ENCODE measurements around the gene TENT5C.

TENT5C gene

DNA sequence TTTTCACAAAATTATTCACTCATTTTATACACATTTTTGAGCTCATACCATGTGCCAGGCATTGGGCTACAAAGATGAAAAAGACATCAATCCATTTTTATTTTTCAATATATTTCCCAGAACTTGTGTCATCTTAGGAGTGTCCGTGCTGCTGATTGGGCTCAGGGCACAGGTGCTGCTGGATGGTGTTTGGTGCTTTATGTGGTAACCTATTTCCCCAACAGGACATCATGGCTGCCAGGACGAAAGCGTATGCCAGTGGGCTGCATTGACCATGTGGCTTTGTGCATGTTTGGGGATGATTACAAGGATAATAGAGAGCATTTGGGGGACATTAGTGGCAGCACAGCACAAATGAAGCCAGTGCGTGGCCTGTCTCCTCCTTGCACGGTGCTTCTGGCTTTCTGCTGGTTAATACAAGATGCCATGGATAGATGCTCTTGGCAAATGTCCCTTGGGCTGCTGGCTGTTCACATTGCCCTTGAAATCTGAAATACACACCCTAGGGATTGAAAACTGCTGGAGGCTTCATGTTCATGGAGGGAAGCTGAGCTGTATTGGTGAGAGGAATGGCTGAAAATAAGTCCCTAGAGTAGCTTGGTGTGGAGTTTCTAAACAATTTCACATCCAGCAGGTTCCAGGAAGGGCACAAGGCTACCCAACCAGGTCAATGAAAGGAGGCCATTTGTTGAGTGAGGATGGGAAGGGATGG lies 52.3 kb downstream of the TENT5C start:
- DNase-seq = no peak

DNA sequence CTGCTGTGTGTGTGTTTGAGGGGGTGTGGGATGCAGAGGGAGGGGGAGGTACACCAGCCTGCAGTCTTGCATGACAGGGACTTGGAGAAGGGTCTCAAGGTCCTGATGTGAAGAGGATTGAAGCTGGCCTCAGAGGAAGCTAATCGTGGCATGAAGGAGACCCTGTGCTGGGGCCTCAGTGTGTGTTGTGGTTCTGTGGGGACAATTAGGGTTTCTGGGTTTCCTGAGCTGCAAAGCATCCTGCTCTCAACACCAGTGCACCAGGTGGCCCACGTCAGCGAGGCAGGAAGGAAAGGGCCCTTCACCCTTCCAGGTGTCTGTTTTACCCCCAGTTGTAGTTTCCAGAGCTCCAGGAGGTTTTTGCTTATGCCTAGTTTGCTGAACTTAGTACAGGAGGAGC lies 52.8 kb downstream of the TENT5C start:
- DNase-seq = no peak

DNA sequence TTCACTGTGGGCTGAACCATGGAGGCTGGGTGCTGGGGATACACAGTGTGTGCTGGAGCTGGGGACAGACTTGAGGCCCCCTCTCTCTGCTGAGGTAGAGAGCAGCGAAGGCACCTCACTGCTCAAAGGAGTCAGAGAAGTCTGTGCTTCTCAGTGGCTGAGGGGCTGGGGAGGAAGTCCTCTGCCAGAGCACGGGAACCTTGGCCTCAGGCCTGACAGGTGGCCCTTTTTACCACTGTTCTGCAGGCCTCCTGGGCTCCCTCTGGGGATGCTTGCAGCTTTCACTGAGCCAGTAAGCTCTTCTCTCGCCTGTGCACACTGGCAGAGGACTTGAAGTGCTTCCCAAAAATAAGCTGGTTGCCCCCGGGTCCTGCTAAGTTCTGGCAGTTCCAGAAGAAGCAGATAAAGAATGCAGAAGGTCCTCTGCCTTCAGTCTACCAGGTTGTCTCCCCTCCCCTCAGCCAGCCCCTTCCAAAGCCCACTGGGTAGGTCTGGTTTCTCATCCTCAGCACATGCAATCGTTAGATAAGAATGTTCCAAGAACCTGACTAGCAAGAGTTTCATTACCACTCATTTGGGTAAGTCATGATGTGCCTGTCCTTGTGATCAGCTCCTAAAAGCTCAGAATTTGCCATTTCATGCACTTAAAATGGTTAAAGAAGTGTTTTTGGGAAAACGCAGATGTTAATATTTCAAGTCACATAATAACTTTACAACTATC lies 53.9 kb downstream of the TENT5C start:
- no peak for DNase-seq

DNA sequence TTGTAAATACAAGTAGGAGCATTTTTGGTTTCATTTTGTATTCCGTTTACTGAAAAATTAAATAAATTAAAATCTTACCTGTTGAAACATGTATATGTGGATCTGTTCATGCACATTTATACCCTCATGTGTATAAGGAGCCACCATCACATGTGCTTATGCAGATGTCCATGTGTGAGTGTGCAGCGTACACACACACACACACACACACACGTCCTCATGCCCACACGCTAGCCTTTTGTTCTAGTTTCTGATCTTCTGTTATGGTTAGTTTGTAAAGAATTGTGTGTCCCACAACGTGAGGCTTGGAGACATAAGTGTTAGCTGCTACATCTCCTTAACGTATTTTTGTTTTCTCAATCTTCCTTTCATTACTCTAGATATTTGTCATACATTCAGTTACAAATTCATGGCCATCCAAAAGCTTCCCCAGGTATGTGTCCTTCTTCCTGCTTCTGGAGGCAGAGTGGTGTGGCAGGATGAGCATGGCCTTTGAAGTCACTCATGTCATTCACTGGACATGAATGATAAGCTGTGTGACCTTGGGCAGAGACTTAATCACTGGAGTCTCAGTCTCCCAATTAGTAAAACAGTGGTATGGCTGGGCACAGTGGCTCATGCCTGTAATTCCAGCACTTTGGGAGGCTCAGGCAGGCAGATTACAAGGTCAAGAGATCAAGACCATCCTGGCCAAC lies 54.6 kb downstream of the TENT5C start:
- no peak for DNase-seq

DNA sequence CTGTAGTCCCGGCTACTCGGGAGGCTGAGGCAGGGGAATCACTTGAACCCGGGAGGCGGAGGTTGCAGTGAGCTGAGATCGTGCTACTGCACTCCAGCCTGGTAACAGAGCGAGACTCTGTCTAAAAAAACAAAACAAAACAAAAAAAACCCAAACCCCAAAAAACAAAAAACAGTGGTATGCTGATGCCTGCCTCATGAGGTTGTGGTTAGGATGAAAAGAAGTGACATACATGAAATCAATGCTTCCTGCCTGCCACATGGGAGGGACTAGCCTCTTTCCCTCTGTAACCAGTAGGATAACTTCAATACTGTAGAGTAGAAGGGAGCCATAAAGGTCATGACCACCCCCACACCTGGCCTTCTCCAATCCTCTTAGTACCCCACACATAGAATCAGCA lies 55.2 kb downstream of the TENT5C start:
- no peak for DNase-seq

DNA sequence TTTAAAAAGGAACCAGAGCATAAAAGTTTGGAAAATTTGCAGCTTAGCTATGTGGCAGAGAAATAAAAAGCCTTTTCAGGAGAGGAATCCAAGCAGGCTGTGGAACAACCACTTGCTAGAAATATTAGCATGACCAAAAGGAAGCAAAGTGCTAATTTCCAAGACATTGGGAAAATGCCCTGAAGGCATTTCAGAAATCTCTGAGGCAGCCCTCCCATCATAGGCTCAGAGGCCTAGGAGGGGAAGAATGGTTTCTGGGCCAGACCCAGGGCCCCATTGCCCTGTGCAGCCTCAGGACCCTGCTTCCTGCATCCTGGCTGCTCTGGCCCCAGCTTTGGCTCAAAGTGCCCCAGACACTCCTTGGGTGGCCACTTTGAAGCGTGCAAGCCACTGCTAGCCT lies 56.8 kb downstream of the TENT5C start:
- DNase-seq = no peak

DNA sequence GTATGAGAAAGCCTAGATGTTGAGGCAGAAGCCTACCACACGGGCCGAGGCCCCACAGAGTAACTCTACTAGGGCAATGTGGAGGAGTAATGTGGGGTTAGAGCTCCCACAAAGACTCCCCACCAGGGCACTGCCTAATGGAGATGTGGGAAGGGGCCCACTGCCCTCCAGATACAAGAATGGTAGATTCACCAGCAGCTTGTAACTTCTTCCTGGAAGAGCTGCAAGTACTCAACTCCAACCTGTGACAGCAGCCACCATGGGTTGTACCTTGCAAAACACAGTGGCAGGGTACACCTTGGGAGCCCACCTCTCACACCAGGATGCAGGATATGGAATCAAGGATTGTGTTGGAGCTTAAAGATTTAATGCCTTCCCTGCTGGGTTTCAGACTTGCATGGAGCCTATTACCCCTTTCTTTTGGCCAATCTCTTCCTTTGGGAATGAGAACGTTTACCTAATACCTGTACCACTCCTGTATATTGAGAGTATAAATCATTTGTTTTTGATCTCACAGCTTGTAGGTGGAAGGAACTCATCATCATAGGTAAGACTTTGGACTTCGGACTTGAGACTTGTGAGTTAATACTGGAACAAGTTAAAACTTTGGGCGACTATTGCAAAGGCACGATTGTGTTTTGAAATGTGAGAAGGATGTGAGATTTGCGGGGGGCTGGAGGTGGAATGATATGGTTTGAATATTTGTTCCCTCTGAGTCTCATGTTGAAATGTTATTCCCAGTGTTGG lies 57.5 kb downstream of the TENT5C start:
- DNase-seq = no peak

DNA sequence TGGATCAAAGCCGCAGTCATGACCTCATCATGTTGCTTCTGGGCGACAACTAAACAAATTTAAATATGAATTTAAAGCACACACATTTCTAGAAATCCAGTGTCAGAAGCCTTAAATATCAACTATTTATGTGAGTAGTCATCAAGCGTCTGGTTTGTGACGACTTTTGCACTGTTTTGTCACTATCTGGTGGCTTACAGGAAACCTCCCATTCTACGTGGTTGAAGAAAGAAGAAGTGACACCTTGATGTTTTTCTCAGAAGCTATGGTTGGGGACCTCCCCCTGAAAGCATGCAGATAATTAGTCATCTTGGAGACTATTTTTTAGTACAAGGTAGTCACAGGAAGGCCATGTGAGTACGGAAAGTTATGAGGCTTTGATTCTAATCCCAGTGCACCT lies 58.5 kb downstream of the TENT5C start:
- DNase-seq = peak in 1 of 2 donors; percentile 42

DNA sequence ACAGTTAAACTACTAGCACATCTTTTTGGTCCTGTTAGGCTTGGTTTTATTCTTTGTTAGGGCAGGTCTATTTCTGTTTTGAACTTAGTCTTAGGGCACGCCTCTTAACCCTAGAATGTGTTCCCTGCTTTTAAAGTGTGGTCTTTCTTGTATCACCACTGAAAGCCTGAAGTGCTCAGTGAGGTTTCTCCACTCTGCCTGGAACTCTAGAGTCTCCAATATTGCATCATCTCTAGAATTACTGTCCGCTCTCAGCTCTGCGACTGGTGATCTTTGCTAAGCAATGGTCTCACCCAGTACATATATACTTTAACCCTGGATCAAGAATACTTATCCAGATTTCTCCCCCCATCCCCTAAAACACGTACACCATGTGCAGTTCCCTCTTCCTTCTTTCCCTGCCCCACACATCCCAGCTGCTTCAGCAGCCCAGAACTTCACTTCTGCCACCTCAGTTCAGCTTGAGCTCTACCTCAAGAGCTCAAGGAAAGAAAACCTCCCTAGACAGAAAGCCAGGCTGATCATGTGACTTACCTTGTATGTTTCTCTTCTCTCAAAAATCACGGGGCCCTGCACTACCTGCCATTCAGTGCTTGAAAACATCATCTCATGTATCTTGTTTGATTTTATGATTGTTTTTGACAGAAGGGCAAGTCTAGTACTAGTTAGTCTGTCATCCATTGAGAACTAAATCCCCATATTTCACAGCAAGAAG lies 59.9 kb downstream of the TENT5C start:
- DNase-seq = no peak

DNA sequence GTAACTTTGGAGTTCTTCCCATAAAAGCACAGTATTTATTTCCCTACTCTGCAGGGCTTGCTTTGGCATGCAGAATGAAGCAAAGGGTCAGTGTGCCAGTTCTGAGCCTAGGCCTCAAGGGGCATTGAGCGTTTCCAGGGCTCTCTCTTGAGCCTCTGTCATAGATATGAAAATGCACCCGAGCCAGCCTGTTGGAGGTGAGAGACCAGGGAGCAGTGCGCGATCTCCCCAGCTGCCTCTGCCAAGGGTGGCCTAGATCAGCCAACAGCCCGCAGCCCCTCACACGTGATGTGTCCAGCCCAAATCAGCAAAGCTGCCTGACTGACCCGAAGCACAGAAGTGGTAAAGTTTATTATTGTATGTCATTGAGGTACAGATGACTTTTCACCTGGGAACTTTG lies 63.7 kb downstream of the TENT5C start:
- no peak for DNase-seq

DNA sequence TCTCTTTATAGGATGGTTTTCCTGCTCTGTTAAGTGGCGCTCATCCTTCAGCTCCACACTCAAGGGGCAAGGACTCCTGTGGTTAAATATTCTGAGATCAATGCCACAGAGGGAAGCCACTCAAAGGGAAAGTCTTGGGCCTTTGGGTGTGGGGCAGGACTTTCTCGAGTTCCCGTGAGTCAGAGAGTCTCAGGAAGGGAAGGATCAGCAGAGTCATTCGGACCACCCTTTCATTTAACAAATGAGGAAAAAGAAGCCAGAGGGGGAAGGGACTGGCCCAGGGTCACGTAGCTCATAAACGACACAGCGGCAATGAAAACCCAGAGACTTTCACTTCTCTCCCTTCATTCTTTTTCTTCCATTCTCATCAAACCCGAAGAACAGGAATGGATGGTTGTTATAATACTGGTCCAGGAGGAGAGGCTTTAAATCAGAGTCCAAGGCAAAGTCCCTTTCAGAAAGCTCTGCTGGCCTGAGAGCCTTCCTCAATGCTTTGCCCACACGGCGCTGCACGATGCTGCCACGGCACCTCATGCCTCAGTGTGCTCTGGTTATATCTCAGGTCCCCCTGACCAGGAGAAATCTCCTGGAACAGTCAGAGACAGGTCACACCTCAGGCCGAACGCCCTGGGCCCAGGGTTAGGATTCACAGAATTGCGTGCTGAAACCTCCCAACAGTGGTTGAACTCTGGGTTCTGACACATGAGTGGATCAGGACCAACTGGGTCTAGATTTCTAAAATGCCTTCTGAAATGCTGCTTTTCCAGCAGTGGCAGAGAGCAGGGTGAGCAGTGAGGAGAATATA lies 65.3 kb downstream of the TENT5C start:
- DNase-seq = no peak

DNA sequence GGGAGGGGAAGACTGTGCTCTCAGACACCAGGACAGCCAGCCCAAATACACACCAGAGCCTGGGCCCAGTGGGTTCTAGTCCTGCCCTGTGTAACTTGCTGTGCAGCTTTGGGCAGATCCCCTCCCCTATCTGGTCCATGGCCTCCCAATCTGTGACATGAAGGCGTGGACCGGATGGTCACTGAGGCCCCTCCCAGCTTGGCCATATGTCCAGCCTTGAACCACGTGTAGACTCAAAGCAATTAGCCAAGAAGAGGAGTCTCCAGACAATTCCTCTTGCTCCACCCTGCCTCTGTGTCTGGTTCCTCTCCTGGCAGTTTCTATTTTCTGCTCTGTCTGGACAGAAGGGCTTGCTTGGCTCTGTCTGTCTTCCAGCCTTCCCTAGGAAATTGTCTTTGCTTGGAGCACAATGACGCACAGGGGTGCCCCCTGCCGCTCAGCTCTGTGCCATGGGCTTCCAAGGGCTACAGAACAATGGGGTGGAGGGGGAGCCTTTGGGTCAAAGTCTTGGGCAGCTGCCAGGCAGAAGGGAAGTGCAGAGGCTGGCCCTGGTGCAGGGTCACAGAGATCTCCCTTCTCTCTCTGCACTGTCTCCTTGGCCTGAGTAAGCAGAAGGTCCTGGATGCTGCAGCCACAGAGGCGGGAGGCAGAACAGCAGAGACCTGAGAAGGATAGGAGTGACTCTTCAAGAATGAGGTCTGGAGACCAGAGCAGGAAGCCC lies 66.1 kb downstream of the TENT5C start:
- DNase-seq = no peak

DNA sequence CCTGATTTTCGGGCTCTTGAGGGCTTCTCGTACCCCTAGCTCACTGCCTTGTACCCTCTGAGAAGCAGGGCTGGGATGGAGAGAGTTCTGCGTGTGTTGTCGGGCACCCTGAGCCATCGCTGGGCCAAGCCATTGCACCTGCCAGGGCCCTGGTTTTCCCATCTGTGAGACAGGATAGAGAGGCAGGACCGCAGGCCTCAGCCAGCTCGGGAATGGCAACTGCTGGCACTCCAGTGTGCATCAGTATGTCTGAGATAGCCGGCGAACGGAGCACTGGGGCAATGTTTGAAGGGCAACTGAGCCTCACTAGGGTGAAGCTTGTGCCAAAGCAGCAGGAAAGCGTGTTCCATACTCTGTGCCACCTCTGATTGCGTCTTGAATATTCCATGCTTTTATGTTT lies 66.9 kb downstream of the TENT5C start:
- DNase-seq = no peak

DNA sequence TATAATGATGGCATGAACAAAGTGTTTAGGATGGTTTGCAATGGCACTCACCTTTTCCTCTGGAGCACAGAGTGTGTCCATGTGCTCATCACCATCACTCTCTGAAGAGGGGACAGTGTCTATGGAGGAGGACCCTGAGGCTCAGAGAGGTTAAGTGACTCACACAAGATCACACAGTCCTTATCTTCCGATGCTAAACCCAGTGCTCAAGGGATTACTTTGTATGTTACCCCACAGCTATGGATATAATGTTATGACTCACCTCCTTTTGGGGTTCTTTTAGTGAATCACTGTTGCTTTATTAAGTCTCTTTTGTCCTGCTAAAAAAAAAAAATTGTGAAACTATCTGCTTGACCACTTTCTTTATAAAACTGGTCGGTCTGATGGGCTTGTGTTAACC lies 67.6 kb downstream of the TENT5C start:
- no peak for DNase-seq

DNA sequence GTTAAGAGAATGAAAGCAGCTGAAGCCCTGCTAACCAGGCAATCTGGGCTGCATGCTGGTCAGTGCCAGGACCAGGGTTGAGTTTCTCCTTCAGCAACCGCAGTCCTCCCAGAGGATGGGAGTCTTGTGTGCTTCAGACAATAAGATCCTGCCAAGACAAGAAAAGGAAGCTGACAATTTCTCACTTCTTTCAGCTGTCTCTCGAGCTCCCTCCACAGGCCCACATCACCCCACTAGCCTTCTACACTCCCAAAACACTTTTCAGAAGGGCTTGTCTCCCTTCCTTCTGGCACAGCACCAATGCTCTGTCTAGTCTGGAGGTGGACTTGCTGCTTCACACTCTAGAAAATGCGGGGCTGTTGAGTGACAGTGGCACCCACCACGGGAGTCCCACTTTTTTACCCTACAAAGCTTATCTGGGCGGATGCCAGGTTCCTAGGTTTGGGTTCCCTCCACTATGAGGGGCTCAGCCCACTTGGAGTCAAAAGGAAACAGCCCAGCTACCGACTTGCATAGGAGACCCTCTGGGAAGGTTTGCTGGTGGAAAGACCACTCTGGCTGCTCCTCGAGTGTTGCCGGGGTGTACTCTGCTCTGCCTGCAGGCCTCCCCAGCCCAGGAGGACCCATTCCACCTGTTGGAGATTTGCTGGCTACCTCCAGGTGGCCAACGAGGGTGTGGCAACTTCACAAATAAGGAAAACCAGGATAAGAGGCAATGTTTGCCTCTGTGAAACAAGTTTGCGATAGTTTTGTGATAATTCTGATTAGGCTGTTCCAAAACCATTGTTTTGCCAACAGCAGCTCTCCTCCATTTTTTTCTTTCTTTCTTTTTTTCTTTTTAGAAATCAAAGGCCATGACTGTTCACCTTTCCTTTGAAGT lies 68.9 kb downstream of the TENT5C start:
- no peak for DNase-seq

DNA sequence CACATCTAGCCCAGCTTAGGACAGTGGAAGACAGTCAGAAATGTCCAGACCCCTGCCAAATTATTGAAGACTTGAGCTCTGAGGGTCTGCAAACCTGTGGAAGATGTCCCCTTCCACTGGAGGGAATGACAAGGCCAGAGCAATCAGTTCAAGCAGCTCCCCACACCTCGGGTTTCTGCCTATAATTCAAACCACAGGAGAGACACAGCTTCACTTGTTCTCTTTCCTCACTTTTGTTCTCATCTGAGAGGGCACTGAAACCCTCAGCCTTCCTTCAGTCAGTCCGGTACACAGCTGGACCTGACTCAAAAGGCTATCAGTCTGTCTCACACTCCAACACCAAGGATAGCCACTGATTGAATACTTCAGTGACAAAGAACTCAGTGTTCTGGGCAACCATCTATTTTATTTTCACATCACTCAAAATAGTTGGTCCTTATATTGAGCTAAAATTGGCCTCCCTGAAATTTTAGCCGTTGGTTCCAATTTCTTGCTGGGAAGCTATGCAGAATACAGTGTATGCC lies 70.1 kb downstream of the TENT5C start:
- DNase-seq = no peak

DNA sequence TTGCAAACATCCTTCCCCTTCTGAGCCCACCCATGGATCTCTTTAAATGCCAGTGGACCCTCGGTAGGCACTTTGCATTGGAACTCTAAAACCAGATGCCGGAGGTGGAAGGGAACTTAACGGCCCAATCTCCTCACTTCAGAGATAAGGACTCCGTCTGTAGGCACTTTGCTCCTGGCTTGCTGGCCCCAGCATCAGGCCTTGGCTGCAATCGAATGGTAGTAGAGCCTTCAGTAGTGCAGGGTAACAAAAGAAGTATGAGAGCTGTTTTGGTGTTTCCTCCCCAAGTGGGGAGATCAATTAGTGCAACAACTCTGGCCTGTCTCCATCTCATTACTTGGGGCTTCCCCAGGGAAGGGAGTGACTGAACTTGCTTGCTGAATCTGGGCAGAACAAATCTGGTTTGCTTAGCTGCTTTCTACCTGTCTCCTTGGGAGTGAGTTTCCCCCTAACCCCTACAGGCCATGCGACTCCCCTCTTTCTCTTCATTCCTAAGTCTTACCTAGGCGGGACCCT lies 70.8 kb downstream of the TENT5C start:
- DNase-seq = no peak
